T-helper 1 cell treated with Interleukin-12 subunit alpha and Interleukin-12 subunit beta and Interleukin-4 antibody, amounts not matched to agents 30 μg/mL and 1 μg/mL, for 36 hours (primary cell): ENCODE data around the gene SNRPB2.

Source experiments
- H3K27ac Mint-ChIP-seq: one replicate; pipeline ENCODE4 v1.8.0; 2021; ENCODE audit warnings: mild to moderate bottlenecking, mixed read lengths
- H3K27me3 Mint-ChIP-seq: one replicate; pipeline ENCODE4 v1.8.0; 2021; ENCODE audit warnings: low read depth, mixed read lengths
- H3K36me3 Mint-ChIP-seq: one replicate; pipeline ENCODE4 v1.8.0; 2021; ENCODE audit warnings: low read depth, mixed read lengths
- H3K4me1 Mint-ChIP-seq: one replicate; pipeline ENCODE4 v1.8.0; 2021; ENCODE audit warnings: low read depth, mixed read lengths
- H3K4me3 Mint-ChIP-seq: one replicate; pipeline ENCODE4 v1.8.0; 2021; ENCODE audit warnings: mild to moderate bottlenecking, moderate library complexity, mixed read lengths
- H3K9me3 Mint-ChIP-seq: one replicate; pipeline ENCODE4 v1.8.0; 2021; ENCODE audit warnings: mixed read lengths

Gene SNRPB2

DNA sequence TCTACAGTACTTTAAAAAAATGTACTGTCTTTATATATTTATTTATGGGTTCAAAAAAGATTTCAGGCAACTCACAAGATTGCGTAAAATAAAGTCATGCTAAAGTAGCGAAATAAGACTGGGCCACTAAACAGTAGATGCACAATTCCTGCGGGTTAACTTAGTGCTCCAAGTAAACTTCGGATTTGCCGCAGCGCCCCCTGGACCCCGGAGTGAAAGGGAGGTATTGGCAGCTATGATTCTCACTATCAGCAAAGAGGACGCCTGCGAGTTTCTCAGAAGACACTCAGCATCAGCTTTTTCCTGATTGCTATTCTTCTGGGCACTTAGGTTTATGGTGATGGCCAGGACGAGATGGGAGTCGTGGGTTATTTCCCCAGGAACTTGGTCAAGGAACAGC, 19.7 kb downstream of the SNRPB2 start:
- Mint-ChIP-seq H3K4me3 (no peak overlapping the region), H3K27ac (no peak overlapping the region), H3K9me3 (no peaks in the 10 kb centered on the region), H3K4me1 (no peaks in the 10 kb centered on the region), H3K36me3 (no peaks in the 10 kb centered on the region), H3K27me3 (peaks cover 15% of the 10 kb centered on the region)

DNA sequence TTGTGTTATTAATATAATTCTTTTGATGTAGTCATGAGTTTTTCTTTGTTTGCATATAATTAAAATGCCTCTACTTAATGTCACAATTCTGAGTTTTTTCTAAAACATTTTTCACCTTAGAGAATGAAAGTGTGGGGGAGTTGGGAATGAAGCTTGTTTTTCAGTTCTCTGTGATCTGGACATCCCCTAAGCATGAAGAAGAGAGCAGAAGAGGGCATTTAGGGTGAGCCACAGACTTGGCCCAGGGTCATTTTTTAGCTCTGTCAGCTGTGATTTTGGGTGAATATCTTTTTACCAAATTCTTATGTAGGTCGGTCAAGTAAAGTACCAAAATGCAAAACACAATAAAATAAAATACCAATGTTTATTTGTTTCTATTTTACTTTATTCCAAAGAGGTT, 22.3 kb downstream of the SNRPB2 start:
- Mint-ChIP-seq H3K36me3 (no peaks in the 10 kb centered on the region), H3K4me3 (no peak overlapping the region), H3K27me3 (peaks cover 15% of the 10 kb centered on the region), H3K4me1 (no peaks in the 10 kb centered on the region), H3K9me3 (peaks cover 5% of the 10 kb centered on the region), H3K27ac (no peak overlapping the region)

DNA sequence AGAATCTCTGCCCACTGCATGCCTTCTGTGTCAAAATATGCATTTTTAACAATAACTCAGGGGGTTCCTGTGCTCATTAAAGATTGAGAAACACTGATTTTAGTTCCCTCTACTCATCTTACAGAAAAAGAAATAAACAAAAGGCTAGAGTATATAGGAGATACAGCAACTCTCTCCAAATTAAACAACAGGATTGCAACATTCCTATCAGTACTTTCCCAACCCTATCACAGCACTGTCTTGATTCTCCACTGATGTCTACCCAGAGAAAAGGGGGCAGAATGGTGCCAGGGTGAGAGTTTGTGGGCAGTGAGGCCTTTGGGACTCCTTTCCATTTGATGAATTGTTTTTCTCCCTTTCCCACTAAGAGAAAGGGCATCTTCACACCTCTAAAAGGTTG, 23.1 kb downstream of the SNRPB2 start:
- no peaks in the 10 kb centered on the region for H3K4me1 Mint-ChIP-seq
- H3K9me3 Mint-ChIP-seq: peaks cover 5% of the 10 kb centered on the region
- H3K36me3 Mint-ChIP-seq: no peaks in the 10 kb centered on the region
- H3K27me3 Mint-ChIP-seq: peaks cover 15% of the 10 kb centered on the region
- H3K27ac Mint-ChIP-seq: no peak overlapping the region
- H3K4me3 Mint-ChIP-seq: no peak overlapping the region

DNA sequence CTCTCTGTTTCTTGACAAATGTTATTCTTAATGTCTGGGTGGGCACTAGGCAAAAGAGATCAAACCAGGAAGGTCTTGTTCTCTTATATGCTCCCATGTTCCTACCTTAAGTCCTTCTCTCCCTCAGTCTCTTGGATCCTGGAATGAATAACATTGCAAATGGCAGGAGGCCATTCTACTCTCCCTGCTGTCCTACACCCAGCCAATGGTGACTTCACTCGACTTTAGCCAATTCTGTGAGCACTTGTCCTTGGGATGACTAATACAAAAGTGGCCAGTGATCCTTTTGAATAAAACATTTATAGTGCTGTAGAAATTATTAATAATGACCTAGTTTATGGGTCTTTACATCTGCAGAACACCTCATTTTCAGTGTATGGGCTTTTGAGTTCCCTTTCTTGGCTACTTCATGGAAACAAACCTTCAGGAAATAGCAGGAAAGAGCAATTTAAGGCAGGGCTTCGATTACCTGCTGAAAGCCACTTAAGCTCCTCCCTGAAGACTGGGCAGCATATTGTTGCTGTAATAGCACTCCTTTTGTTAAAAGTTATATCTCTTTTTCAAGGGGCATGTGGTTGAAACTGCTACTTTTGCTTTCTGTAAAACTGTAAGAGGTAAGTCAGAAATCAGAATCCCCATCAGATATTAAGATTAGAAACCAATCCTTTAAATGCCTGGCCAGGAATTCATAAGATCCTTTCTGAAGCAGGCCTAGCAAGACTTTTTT, 28.8 kb downstream of the SNRPB2 start:
- Mint-ChIP-seq H3K9me3 (peaks cover 5% of the 10 kb centered on the region), H3K27me3 (peaks cover 6% of the 10 kb centered on the region), H3K4me3 (no peak overlapping the region), H3K36me3 (no peaks in the 10 kb centered on the region), H3K27ac (no peak overlapping the region), H3K4me1 (no peaks in the 10 kb centered on the region)

DNA sequence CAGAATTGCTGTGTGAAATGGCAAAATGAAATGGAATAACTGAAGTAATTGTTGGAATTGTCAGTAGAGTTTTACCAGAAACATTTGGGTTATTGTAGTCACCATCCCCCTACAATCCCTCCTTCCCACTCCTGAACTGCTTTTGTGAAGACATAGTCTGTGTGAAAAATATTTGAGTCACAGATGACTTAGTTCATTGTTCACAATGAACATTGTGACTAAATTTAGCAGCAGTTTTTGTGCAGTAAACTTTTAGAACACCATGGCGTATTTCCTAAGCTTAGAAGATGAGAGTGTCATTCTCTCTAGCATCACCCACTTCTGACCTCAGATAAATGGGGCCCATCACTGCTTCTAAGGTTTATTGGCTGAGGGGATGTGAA, 29.3 kb downstream of the SNRPB2 start:
- Mint-ChIP-seq H3K4me1 (no peaks in the 10 kb centered on the region), H3K36me3 (no peaks in the 10 kb centered on the region), H3K27me3 (peaks cover 6% of the 10 kb centered on the region), H3K4me3 (no peak overlapping the region), H3K27ac (no peak overlapping the region), H3K9me3 (peaks cover 5% of the 10 kb centered on the region)

DNA sequence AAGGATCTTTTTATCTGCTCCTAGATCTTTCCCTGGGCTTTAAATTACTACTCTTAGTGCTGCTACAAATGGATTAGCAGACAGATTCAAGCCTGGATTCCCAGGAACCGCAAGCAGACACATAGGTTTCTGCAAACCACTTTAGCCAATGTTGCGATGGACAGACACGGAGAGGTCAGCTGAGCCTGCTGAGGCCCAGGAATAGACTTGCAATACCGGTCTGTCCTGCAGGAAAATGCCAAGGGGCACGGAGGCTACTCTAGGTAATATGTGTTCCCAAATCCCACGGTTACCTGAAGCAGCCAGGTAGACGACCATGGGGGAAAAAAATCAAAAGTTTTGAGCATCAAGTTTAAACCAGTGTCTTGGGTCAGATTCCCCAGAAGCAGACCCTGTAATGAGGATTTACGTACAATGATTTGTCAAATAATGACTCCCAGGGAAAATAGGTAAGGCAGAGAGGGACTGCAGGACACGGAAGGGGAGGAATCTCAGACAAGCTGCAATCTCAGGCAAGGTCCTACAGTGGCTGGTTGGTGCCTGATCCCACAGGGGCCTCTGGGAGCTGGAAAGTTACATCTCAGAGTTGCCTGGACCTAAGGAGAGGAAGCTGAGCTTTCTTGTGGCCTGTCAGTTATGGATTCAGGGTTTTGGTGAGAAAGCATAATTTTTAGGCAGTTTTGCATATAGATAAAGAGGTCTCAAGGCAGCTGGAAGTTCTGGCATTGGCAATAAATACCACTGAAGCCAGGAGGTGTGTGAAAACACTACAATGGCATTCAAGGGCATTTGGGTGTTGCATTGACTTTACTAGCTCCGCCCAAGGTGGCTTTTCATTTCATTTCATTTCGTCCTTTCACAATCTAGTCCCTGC, 30.8 kb downstream of the SNRPB2 start:
- Mint-ChIP-seq H3K4me3 (no peak overlapping the region), H3K9me3 (peaks cover 5% of the 10 kb centered on the region), H3K27me3 (peaks cover 6% of the 10 kb centered on the region), H3K4me1 (no peaks in the 10 kb centered on the region), H3K27ac (no peak overlapping the region), H3K36me3 (no peaks in the 10 kb centered on the region)

DNA sequence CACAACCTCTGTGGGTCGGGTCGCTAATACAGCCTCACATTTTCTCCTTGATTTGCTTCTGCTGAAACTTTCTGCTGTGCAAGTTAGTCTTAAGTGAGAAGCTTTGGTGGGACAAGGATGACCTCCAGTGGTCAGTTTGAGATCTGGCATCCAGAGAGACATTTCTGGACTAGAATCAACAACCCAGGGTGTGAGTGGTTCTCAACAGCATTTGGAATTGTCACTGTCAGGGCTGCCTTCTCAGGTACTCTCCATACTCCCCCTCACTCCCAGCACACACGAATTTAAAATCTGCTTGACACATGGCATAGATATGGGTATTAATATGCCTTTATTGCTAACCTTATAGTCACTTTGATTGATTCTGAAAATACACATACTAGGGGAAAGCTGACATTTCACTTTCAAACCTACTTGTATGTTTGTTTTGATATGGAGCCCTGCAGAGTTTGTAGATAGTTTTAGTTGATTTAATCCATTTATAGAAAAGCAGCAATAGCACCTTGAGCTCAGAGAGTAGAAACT, 31.5 kb downstream of the SNRPB2 start:
- Mint-ChIP-seq H3K27ac (no peak overlapping the region), H3K36me3 (no peaks in the 10 kb centered on the region), H3K9me3 (peaks cover 2% of the 10 kb centered on the region), H3K4me1 (no peaks in the 10 kb centered on the region), H3K27me3 (peaks cover 11% of the 10 kb centered on the region), H3K4me3 (no peak overlapping the region)

DNA sequence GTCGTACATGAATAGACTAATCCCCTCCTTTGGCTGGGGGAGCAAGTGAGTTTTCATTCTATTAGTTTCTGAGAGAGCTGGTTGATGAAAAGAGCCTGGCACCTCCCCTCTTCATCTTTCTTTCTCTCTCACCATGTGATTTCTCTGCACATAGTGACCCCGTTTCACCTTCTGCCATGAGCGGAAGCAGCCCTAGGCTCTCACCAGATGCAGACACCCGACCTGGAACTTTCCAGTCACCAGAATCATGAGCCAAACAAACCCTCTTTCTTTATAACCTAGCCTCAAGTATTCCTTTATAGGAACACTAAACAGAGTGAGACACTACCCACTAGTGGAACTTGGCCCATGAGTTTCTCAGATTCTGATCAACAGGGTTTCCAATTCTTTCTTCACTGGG, 34.7 kb downstream of the SNRPB2 start:
- Mint-ChIP-seq H3K4me3 (no peak overlapping the region), H3K9me3 (no peaks in the 10 kb centered on the region), H3K27ac (no peak overlapping the region), H3K4me1 (no peaks in the 10 kb centered on the region), H3K27me3 (peaks cover 20% of the 10 kb centered on the region), H3K36me3 (no peaks in the 10 kb centered on the region)

DNA sequence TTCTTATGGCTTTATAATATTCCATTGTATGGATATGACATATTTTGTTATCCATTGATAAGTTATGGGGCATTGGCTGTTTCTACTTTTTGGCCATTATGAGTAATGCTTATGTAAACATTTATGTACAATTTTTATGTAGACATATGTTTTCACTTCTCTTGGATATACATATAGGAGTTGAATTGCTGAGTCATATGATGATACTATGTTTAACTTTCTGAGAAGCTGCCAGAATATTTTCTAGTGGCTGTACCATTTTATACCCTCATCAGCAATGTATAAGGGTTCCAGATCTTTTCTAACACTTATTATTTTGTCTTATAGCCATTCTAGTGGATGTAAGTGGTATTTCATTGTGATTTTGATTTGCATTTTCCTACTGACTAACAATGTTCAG, 41.4 kb downstream of the SNRPB2 start:
- H3K4me1 Mint-ChIP-seq: no peaks in the 10 kb centered on the region
- H3K4me3 Mint-ChIP-seq: no peak overlapping the region
- H3K36me3 Mint-ChIP-seq: no peaks in the 10 kb centered on the region
- H3K9me3 Mint-ChIP-seq: no peaks in the 10 kb centered on the region
- H3K27me3 Mint-ChIP-seq: peaks cover 10% of the 10 kb centered on the region
- H3K27ac Mint-ChIP-seq: no peak overlapping the region

DNA sequence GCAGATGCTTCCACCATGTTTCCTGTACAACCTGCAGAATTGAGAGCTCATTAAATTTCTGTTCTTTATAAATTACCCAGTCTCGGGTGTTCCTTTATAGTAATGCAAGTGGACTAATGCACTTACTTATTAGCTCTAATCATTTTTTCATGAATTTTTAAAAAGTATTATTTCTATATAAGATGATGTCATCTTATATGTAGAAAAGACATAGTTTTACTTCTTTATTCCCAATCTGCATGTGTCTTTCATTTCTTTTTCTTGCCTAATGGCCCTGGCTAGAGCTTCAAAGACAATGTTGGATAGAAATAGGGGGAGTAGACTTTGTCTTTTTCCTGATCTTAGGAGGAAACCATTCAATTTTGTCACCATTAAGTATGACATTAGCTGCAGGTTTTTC, 46.1 kb downstream of the SNRPB2 start:
- H3K27me3 Mint-ChIP-seq: peaks cover 3% of the 10 kb centered on the region
- no peaks in the 10 kb centered on the region for H3K9me3 Mint-ChIP-seq
- H3K27ac Mint-ChIP-seq: no peak overlapping the region
- H3K4me3 Mint-ChIP-seq: no peak overlapping the region
- no peaks in the 10 kb centered on the region for H3K36me3 Mint-ChIP-seq
- H3K4me1 Mint-ChIP-seq: no peaks in the 10 kb centered on the region

DNA sequence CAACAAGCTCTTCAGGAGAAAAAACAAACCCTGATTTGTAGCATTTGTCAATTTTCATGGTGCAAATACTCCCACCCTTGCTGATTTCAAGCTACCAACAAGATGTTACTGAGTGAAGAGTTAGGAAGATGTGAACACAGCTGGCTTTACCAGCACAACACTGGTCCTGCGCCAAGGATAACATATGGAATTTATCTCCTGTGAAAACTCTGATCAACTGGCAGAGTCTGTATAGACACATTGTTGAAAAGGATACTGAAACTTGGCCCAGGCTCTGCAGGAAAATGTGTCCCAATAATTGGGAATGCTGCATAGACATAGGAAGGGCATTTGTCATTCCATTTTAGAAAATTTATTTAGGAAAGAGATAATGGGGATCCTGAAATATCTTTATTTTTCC, 47.3 kb downstream of the SNRPB2 start:
- H3K4me1 Mint-ChIP-seq: no peaks in the 10 kb centered on the region

DNA sequence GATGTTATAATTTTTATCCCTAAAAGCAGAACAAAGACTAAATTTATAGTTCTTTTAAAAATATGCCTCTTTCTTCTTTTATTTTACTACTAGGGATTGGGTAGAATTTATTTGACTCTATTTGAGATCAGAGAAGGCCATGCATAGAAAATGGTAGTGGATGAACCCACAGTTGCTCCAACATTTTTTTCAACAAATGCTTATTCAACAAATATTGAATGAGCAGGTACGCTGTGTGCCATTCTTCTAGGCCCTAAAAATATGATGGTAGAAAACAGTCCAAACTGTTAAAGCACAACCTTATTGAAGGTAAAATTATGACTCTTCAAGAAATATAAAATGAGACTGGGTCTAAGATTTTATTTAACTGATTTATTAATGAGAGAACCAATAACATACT, 48.3 kb downstream of the SNRPB2 start:
- H3K27ac Mint-ChIP-seq: no peak overlapping the region
- no peak overlapping the region for H3K4me3 Mint-ChIP-seq
- H3K4me1 Mint-ChIP-seq: no peaks in the 10 kb centered on the region
- peaks cover 9% of the 10 kb centered on the region for H3K9me3 Mint-ChIP-seq
- H3K36me3 Mint-ChIP-seq: no peaks in the 10 kb centered on the region
- H3K27me3 Mint-ChIP-seq: peaks cover 3% of the 10 kb centered on the region

More for the DNA sequence above, 47.3 kb downstream of the SNRPB2 start:
- Mint-ChIP-seq H3K9me3 (no peaks in the 10 kb centered on the region), H3K36me3 (no peaks in the 10 kb centered on the region), H3K27me3 (peaks cover 3% of the 10 kb centered on the region), H3K4me3 (no peak overlapping the region), H3K27ac (no peak overlapping the region)

DNA sequence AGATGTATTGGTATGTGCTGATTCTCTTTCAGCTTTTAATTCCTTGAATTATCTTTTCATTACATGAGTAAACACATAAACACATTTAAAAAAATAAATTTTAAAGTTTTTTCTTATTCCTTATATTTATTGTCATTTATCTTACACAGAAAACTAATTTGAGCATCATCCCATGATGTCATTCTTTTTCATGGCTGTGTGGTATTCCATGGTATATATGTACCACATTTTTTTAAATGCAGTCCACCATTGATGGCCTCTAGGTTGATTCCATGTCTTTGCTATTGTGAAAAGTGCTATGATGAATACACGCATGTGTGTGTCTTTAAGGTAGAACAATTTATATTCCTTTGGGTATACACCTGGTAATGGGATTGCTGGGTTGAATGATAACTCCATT, 51.7 kb downstream of the SNRPB2 start:
- Mint-ChIP-seq H3K4me3 (no peak overlapping the region), H3K9me3 (peaks cover 9% of the 10 kb centered on the region)

DNA sequence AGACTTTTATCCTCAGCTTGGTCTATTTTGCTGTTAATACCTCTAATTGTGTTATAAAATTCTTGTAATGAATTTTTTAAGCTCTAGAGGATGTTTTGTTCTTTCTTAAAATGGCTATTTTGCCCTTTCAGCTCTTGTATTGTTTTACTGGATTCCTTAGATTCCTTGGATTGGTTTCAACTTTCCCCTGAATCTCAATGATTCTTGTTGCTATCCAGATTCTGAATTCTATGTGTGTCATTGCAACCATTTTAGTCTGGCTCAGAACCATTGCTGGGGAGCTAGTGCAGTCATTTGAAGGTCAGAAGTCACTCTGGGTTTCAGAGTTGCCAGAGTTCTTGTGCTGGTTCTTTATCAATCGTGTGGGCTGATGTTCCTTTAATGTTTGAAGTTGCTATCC, 55.4 kb downstream of the SNRPB2 start:
- Mint-ChIP-seq H3K9me3 (peaks cover 9% of the 10 kb centered on the region), H3K4me3 (no peak overlapping the region), H3K27me3 (no peaks in the 10 kb centered on the region), H3K27ac (no peak overlapping the region), H3K36me3 (no peaks in the 10 kb centered on the region), H3K4me1 (no peaks in the 10 kb centered on the region)

More for the DNA sequence above, 51.7 kb downstream of the SNRPB2 start:
- H3K4me1 Mint-ChIP-seq: no peaks in the 10 kb centered on the region
- H3K27ac Mint-ChIP-seq: no peak overlapping the region
- H3K36me3 Mint-ChIP-seq: no peaks in the 10 kb centered on the region
- H3K27me3 Mint-ChIP-seq: peaks cover 3% of the 10 kb centered on the region
